HepG2 (cell line): Measurements from ENCODE around the gene RABGAP1L. TPM values are rescaled to one million over a fixed set of nuclear protein-coding genes. Genes with fewer than 3 reads are reported as not detected.

Experiments used
- ATAC-seq: fragments of 200-7000 bp; cut with Tn5 transposase; 3 replicates; pipeline ENCODE4 v1.9.1; 2020; ENCODE audit warnings: mild to moderate bottlenecking, moderate library complexity
- BruUV-seq: library from RNA; stranded (reverse); fragments of 400-500 nt; replicated peaks from 2 replicates; lab custom pipeline; 2021; lab: Mats Ljungman, UMichigan
- CTCF ChIA-PET: fragments of 300-600 bp; formaldehyde crosslinking; extraction: SDS; loops from one replicate; lab custom pipeline; 2021; ENCODE audit warnings: low total read pairs, inconsistent platforms, low intra/inter-chr PET ratio; lab: Yijun Ruan, JAX
- POLR2A ChIA-PET: fragments of 350-600 bp; sonication (Branson Sonifier 250); formaldehyde crosslinking; loops from one replicate; lab custom pipeline; 2020; ENCODE audit warnings: antibody characterized with exemption, inconsistent platforms; lab: Yijun Ruan, JAX
- DNase-seq: peaks from one replicate; pipeline ENCODE4 v3.0.0-alpha.2; 2015; ENCODE audit warnings: low spot score
- FAIRE-seq: peaks from 3 replicates; lab custom pipeline; 2011; peaks lifted over from hg19 to GRCh38; lab: Jason Lieb, UNC
- H2AFZ ChIP-seq: one replicate; pipeline ENCODE4 v1.6.1; 2011; ENCODE audit warnings: low read length, inconsistent platforms
- H3K27ac ChIP-seq: fragments of 300-600 bp; 3 replicates; pipeline ENCODE4 v1.8.0; 2011; ENCODE audit warnings: mixed run types, mild to moderate bottlenecking, mixed read lengths, low read length, inconsistent platforms; ENCODE audit not compliant: insufficient read depth; ENCODE audit errors: extremely low read length
- H3K27me3 ChIP-seq, 2 experiments: fragments of 200-600 bp in 1 of 2; 2 replicates in 1 of 2; 3 replicates in 1 of 2; pipeline versions ENCODE4 v1.6.0 to v1.8.0; 2011; ENCODE audit warnings: low read length in 2 of 2, mild to moderate bottlenecking in 2 of 2, moderate library complexity in 2 of 2, inconsistent platforms in 1 of 2; ENCODE audit not compliant: insufficient read depth in 2 of 2, control insufficient read depth in 1 of 2
- H3K36me3 ChIP-seq, 2 experiments: fragments of 200-600 bp in 1 of 2; replicated peaks in 1 of 2; 2 replicates in 1 of 2; 3 replicates in 1 of 2; pipeline versions ENCODE4 v1.5.1 to v1.8.0; 2011; ENCODE audit warnings: low read length in 2 of 2, inconsistent platforms in 1 of 2; ENCODE audit not compliant: insufficient read depth in 2 of 2, control insufficient read depth in 1 of 2
- H3K4me1 ChIP-seq: 2 replicates; pipeline ENCODE4 v1.5.1; 2012; ENCODE audit warnings: low read length, inconsistent platforms; ENCODE audit not compliant: insufficient read depth
- H3K4me2 ChIP-seq: 2 replicates; pipeline ENCODE4 v1.6.0; 2011; ENCODE audit warnings: low read depth, low read length, inconsistent platforms
- H3K4me3 ChIP-seq, 3 experiments: fragments of 200-600 bp in 1 of 3; sonication (generic), shearing (Covaris generic) in 1 of 3; replicated peaks in 1 of 3; 2 replicates each; pipeline ENCODE4 v1.5.1; 2011 to 2016; ENCODE audit warnings: low read length in 3 of 3, inconsistent platforms in 2 of 3, low read depth in 2 of 3, mild to moderate bottlenecking in 2 of 3, control low read depth in 1 of 3, mixed read lengths in 1 of 3; ENCODE audit not compliant: insufficient read depth in 1 of 3
- H3K79me2 ChIP-seq: one replicate; pipeline ENCODE4 v1.6.1; 2011; ENCODE audit warnings: low read length, inconsistent platforms; ENCODE audit not compliant: insufficient read depth
- H3K9ac ChIP-seq: 2 replicates; pipeline ENCODE4 v1.6.0; 2011; ENCODE audit warnings: mild to moderate bottlenecking, low read depth, low read length, inconsistent platforms; ENCODE audit not compliant: insufficient read depth
- H3K9me3 ChIP-seq: 2 replicates; pipeline ENCODE4 v1.5.1; 2012; ENCODE audit warnings: mild to moderate bottlenecking, low read length
- H4K20me1 ChIP-seq: 2 replicates; pipeline ENCODE4 v1.6.0; 2011; ENCODE audit warnings: inconsistent platforms, mild to moderate bottlenecking, low read length, moderate library complexity; ENCODE audit not compliant: insufficient read depth
- KDM1A ChIP-seq: IDR thresholded peaks from 2 replicates; pipeline ENCODE4 v1.6.1; 2016; ENCODE audit warnings: missing compliant biosample characterization
- MAFK ChIP-seq, 2 experiments: IDR thresholded peaks in 1 of 2; conservative IDR thresholded peaks in 1 of 2; 2 replicates each; pipeline ENCODE4 v1.6.1; 2011; ENCODE audit warnings: improper control_type of control experiment in 2 of 2, low read length in 2 of 2
- PRPF4 ChIP-seq: fragments of 200-400 bp; formaldehyde crosslinking; IDR thresholded peaks from 2 replicates; pipeline ENCODE4 v1.6.1; 2016; ENCODE audit warnings: low read length, low read depth; ENCODE audit not compliant: poor library complexity, severe bottlenecking
- ZMYM4 ChIP-seq: sonication (generic); formaldehyde crosslinking; IDR thresholded peaks from 2 replicates; pipeline ENCODE4 v1.8.1; 2023; ENCODE audit warnings: mild to moderate bottlenecking, missing genetic modification reagents
- ZNF205 ChIP-seq: IDR thresholded peaks from 2 replicates; pipeline ENCODE4 v1.6.1; 2018; ENCODE audit warnings: missing biosample characterization, missing genetic modification reagents
- ZNF546 ChIP-seq: sonication (generic); formaldehyde crosslinking; conservative IDR thresholded peaks from 2 replicates; pipeline ENCODE4 v1.8.1; 2023; ENCODE audit warnings: mild to moderate bottlenecking, missing genetic modification reagents
- ZNF747 ChIP-seq: sonication (generic); formaldehyde crosslinking; IDR thresholded peaks from 2 replicates; pipeline ENCODE4 v1.8.1; 2023; ENCODE audit warnings: missing genetic modification reagents, mild to moderate bottlenecking, borderline replicate concordance
- WGBS: methylation state at CpG from one replicate; pipeline ENCODE4 v1.1.6; 2017; ENCODE audit warnings: low lambda C conversion rate; 5-methylcytosine and 5-hydroxymethylcytosine counted together
- in situ Hi-C: cut with HindIII; loops from 2 replicates; pipeline ENCODE4 v1.10.0; 2017; ENCODE audit warnings: low pct_unique_long_range_greater_than_20kb; ENCODE audit not compliant: extremely low pct_ligation_motif_present
- intact Hi-C: fragments of 100-400 bp; cut with micrococcal nuclease; formaldehyde crosslinking; loops from one replicate; pipeline ENCODE4 v1.10.0; 2022; ENCODE audit not compliant: unreplicated experiment
- polyA plus RNA-seq, 8 experiments: library from polyadenylated mRNA; depleted of rRNA in 3 of 8; stranded (reverse) in 7 of 8; unstranded in 1 of 8; fragments of >200 nt; fragmentation: Illumina TruSeq in 4 of 8; extraction: Trizol in 4 of 8; gene quantifications; 2 replicates each; pipeline versions ENCODE4 v1.2.1 to v1.2.3, GENCODE V29; 2011 to 2016; ENCODE audit warnings: low read depth in 4 of 8, missing spikeins in 1 of 8, mixed read lengths in 1 of 8; ENCODE audit not compliant: insufficient read depth in 1 of 8
- total RNA-seq, 5 experiments: library from RNA; depleted of rRNA; stranded (reverse); fragments of >200 nt; fragmentation: Illumina TruSeq; extraction: Trizol; gene quantifications; 2 replicates each; pipeline ENCODE4 v1.2.3, GENCODE V29; 2016; ENCODE audit warnings: low read depth in 1 of 5
- TF ChIP-seq, protein P1 (sequence below): sonication (generic); formaldehyde crosslinking; IDR thresholded peaks from 2 replicates; pipeline ENCODE4 v1.4.0; 2020; ENCODE audit warnings: missing genetic modification reagents, borderline replicate concordance

RABGAP1L gene
- total and polyA plus RNA-seq, 2 of the 13 experiments (the other 11 are each of a cell fraction or from before 2014, with no cell fraction given), result 7.9 to 22.6 TPM

DNA sequence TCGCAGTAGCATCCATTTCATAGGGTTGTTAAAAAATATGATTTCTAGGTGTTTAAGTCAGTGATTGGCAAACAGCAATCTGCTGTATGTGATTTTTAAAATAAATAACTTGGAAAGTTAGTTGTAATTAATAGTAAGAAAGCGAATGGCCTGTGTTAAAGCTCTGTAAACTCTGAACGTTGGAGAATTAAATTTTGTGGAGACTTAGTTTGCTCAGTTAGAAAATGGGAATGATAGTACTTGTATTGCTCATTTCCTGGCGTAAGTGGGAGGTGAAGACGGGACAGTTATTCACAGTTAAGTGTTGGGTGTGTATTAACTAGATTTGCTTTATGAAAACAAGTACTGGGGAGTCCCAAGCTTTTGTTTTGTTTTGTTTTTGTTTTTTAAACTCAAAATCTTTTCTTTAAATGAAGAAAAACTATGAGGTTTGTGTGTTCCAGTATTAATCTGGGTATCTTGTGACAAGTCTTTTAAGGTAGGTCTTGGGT, 841.4 kb downstream of the RABGAP1L start:
- peak overlapping the region; percentile 72 for H3K4me2 ChIP-seq
- TF ChIP-seq KDM1A (CRISPR knock-in tag), result peak; percentile 3; the same call in 1 of the 2 replicates
- TF ChIP-seq ZNF205 (CRISPR knock-in tag), result no peak
- TF ChIP-seq, all 625 proteins: peak for 1
- ChIA-PET CTCF (no interaction called here), POLR2A (interaction anchor here (1.2 to 3.8 kb wide), 8 partner anchors 8 to 1207 kb away, joined by 3 to 124 read pairs (median 6); partner anchors contain the start of genes COP1 and MRPS14)
- intact Hi-C loops (no loop called here), in situ Hi-C loops (no loop called here)
- DNase-seq, result no peak
- Histone ChIP-seq H3K9me3 (no peaks in the 10 kb centered on the region), H3K27ac (peak overlapping the region; percentile 98), H3K27me3 (no peaks in the 10 kb centered on the region; a peak in 1 of 5 replicates), H3K4me1 (peaks cover 56% of the 10 kb centered on the region), H3K36me3 (peaks cover 0 to 11% of the 10 kb centered on the region in 2 experiments; a peak in 2 of 5 replicates), H3K4me3 (peak overlapping the region; percentile 74 to 92 (median 78)), H3K9ac (peak overlapping the region; percentile 98), H4K20me1 (peaks cover 4% of the 10 kb centered on the region; the same call in 1 of the 2 replicates), H3K79me2 (peaks cover 56% of the 10 kb centered on the region), H2AFZ (no peak overlapping the region)
- under 1% methylated on average over 5 of the region's 5 CpGs for WGBS
- no peak for FAIRE-seq
- no peak for ATAC-seq
- no TSS peak for BruUV-seq

DNA sequence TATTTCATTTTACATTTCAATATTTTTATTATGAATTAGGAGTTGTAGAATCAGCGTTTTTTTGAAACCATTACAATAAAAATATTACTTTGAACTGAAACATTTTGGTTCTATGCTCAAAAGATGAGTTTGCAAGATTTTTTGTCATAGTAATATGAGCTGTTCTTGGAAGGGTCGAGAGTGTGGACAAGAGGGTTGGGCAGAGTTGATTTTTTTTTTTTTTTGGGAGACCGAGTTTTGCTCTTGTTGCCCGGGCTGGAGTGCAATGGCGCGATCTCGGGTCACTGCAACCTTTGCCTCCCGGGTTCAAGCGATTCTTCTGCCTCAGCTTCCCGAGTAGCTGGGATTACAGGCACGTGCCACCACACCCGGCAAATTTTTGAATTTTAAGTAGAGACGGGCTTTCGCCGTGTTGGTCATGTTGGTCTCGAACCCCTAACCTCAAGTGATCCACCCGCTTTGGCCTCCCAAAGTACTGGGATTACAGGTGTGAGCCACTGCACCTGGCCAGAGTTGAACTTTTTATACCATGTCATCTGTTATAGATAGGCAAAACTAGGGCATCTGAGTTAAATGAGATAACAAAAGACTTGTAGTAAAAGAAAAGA, 843.7 kb downstream of the RABGAP1L start:
- in situ Hi-C loops, result no loop called here
- Histone ChIP-seq H2AFZ (no peak overlapping the region), H3K9ac (no peak overlapping the region), H3K4me1 (peaks cover 33% of the 10 kb centered on the region), H3K4me2 (peak overlapping the region; percentile 72; the same call in 1 of the 2 replicates), H3K4me3 (0 out of 6 replicates have a peak overlapping the region, but pooled peaks of 1 of the 3 experiments have one; percentile 4), H3K27me3 (no peaks in the 10 kb centered on the region; a peak in 1 of 5 replicates), H3K79me2 (peaks cover 79% of the 10 kb centered on the region), H3K36me3 (peaks cover 4 to 34% of the 10 kb centered on the region in 2 experiments), H3K9me3 (no peaks in the 10 kb centered on the region), H3K27ac (no peak overlapping the region), H4K20me1 (peaks cover 4% of the 10 kb centered on the region; the same call in 1 of the 2 replicates)
- WGBS, result 94% methylated on average over 17 of the region's 17 CpGs
- BruUV-seq, result no TSS peak
- CTCF ChIA-PET, result no interaction called here
- intact Hi-C loops, result no loop called here
- ATAC-seq (no peak), FAIRE-seq (no peak), DNase-seq (no peak)
- POLR2A ChIA-PET, result interaction anchor here (4.1 kb wide), 1 partner anchor 20 kb away, joined by 17 read pairs; the partner anchor contains the start of gene MRPS14
- TF ChIP-seq ZNF546 (CRISPR knock-in tag) (no peak), MAFK (conservative IDR thresholded peaks at IDR 0.05 in 1 of 2, IDR thresholded peaks at IDR 0.05 in 1 of 2; ENCODE audit: low read length in 2 of 2) (0 out of 4 replicates have a peak, but pooled peaks of 1 of the 2 experiments have one; percentile 1), ZMYM4 (no peak), ZNF747 (CRISPR knock-in tag) (no peak), PRPF4 (no peak)
- TF ChIP-seq, protein P1, sequence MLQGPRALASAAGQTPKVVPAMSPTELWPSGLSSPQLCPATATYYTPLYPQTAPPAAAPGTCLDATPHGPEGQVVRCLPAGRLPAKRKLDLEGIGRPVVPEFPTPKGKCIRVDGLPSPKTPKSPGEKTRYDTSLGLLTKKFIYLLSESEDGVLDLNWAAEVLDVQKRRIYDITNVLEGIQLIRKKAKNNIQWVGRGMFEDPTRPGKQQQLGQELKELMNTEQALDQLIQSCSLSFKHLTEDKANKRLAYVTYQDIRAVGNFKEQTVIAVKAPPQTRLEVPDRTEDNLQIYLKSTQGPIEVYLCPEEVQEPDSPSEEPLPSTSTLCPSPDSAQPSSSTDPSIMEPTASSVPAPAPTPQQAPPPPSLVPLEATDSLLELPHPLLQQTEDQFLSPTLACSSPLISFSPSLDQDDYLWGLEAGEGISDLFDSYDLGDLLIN (CRISPR knock-in tag), result no peak
